K562 (cell line): ENCODE measurements around the gene STIM1. TPM values are rescaled to one million over a fixed set of nuclear protein-coding genes. Genes with fewer than 3 reads are reported as not detected.

Source experiments
- ATAC-seq: fragments of 200-7000 bp; cut with Tn5 transposase; 3 replicates; pipeline ENCODE4 v1.9.1; 2020; ENCODE audit warnings: moderate library complexity
- BruUV-seq: library from RNA; stranded (reverse); fragments of 400-500 nt; replicated peaks from 2 replicates; lab custom pipeline; 2021; lab: Mats Ljungman, UMichigan
- CTCF ChIA-PET: fragments of 300-600 bp; formaldehyde crosslinking; extraction: SDS; loops from one replicate; lab custom pipeline; 2021; ENCODE audit warnings: low intra/inter-chr PET ratio; lab: Yijun Ruan, JAX
- POLR2A ChIA-PET: fragments of 300-600, 350-650 bp; sonication (Branson Sonifier 250); formaldehyde crosslinking; extraction: SDS; loops from one replicate; lab custom pipeline; 2021; ENCODE audit warnings: antibody characterized with exemption, inconsistent platforms; lab: Yijun Ruan, JAX
- DNase-seq, 4 experiments: peaks; one replicate each; pipeline versions ENCODE4 v3.0.0 to v3.0.0-alpha.2; 2011 to 2018; ENCODE audit warnings: low spot score in 3 of 4, mixed read lengths in 3 of 4; ENCODE audit errors: extremely low read depth in 1 of 4
- FAIRE-seq: peaks from 2 replicates; lab custom pipeline; 2011; peaks lifted over from hg19 to GRCh38; lab: Jason Lieb, UNC
- H2AFZ ChIP-seq: 2 replicates; pipeline ENCODE4 v1.6.0; 2011; ENCODE audit warnings: low read depth, low read length, control low read depth, inconsistent platforms
- H3K27ac ChIP-seq: fragments of 200-600 bp; 3 replicates; pipeline ENCODE4 v1.8.0; 2011; ENCODE audit warnings: low read depth, mild to moderate bottlenecking, control low read depth, inconsistent platforms, low read length, moderate library complexity, mixed read lengths; ENCODE audit errors: extremely low read depth
- H3K27me3 ChIP-seq, 2 experiments: fragments of 300-600 bp in 1 of 2; 2 replicates in 1 of 2; 3 replicates in 1 of 2; pipeline versions ENCODE4 v1.6.0 to v1.8.0; 2011; ENCODE audit warnings: inconsistent platforms in 2 of 2, low read length in 2 of 2, mild to moderate bottlenecking in 1 of 2, mixed read lengths in 1 of 2, moderate library complexity in 1 of 2; ENCODE audit not compliant: control insufficient read depth in 2 of 2, insufficient read depth in 2 of 2
- H3K36me3 ChIP-seq: fragments of 300-600 bp; 3 replicates; pipeline ENCODE4 v1.8.0; 2011; ENCODE audit warnings: mild to moderate bottlenecking, low read length, inconsistent platforms; ENCODE audit not compliant: control insufficient read depth, insufficient read depth
- H3K4me1 ChIP-seq, 2 experiments: fragments of 200-600 bp in 1 of 2; replicated peaks in 1 of 2; 2 replicates in 1 of 2; 3 replicates in 1 of 2; pipeline versions ENCODE4 v1.5.1 to v1.8.0; 2011; ENCODE audit warnings: inconsistent platforms in 2 of 2, low read length in 2 of 2, mild to moderate bottlenecking in 1 of 2, mixed read lengths in 1 of 2, moderate library complexity in 1 of 2; ENCODE audit not compliant: control insufficient read depth in 2 of 2, insufficient read depth in 2 of 2
- H3K4me2 ChIP-seq: 2 replicates; pipeline ENCODE4 v1.6.1; 2011; ENCODE audit warnings: low read length, control low read depth, inconsistent platforms, mixed read lengths; ENCODE audit not compliant: insufficient read depth
- H3K4me3 ChIP-seq: fragments of 200-600 bp; sonication (generic), shearing (Covaris generic); 2 replicates; pipeline ENCODE4 v1.5.1; 2016; ENCODE audit warnings: control low read depth, inconsistent platforms
- H3K79me2 ChIP-seq: fragments of 200-600 bp; 3 replicates; pipeline ENCODE4 v1.8.0; 2011; ENCODE audit warnings: low read length, inconsistent platforms; ENCODE audit not compliant: control insufficient read depth, insufficient read depth
- H3K9ac ChIP-seq, 2 experiments: 2 replicates each; pipeline versions ENCODE4 v1.6.0 to v1.6.1; 2011; ENCODE audit warnings: low read depth in 2 of 2, low read length in 2 of 2, control low read depth in 1 of 2, inconsistent platforms in 1 of 2, mild to moderate bottlenecking in 1 of 2, mixed read lengths in 1 of 2; ENCODE audit not compliant: insufficient read depth in 1 of 2
- H3K9me1 ChIP-seq: one replicate; pipeline ENCODE4 v1.6.0; 2011; ENCODE audit warnings: inconsistent platforms, mild to moderate bottlenecking, low read length, moderate library complexity; ENCODE audit not compliant: control insufficient read depth, insufficient read depth
- H3K9me3 ChIP-seq: replicated peaks from 2 replicates; pipeline ENCODE4 v1.5.1; 2011; ENCODE audit warnings: low read depth, low read length, inconsistent platforms; ENCODE audit not compliant: control insufficient read depth, insufficient read depth
- H4K20me1 ChIP-seq: replicated peaks from 2 replicates; pipeline ENCODE4 v1.6.1; 2011; ENCODE audit warnings: low read length, inconsistent platforms, mixed read lengths; ENCODE audit not compliant: control insufficient read depth, insufficient read depth
- CCAR2 ChIP-seq: fragments of 200-400 bp; formaldehyde crosslinking; IDR thresholded peaks from 2 replicates; pipeline ENCODE4 v1.6.1; 2017; ENCODE audit warnings: mild to moderate bottlenecking, low read depth, low read length
- FOXJ2 ChIP-seq: fragments of 200-800 bp; sonication (Bioruptor generic); IDR thresholded peaks from 2 replicates; pipeline ENCODE4 v1.6.1; 2016; ENCODE audit warnings: missing genetic modification characterization, missing compliant biosample characterization
- FOXJ3 ChIP-seq: sonication (generic); formaldehyde crosslinking; IDR thresholded peaks from 2 replicates; pipeline ENCODE4 v1.4.0; 2020; ENCODE audit warnings: mild to moderate bottlenecking, missing genetic modification reagents
- HDAC2 ChIP-seq: fragments of 450-650 bp; IDR thresholded peaks from 2 replicates; pipeline ENCODE4 v1.6.1; 2016; ENCODE audit warnings: mild to moderate bottlenecking
- HDGF ChIP-seq: fragments of 450-650 bp; IDR thresholded peaks from 2 replicates; pipeline ENCODE4 v1.6.1; 2016
- NCOA1 ChIP-seq: fragments of 450-650 bp; IDR thresholded peaks from 2 replicates; pipeline ENCODE4 v1.6.1; 2016; ENCODE audit warnings: low read depth
- THAP7 ChIP-seq: fragments of 250-450 bp; sonication (Bioruptor Pico); IDR thresholded peaks from 2 replicates; pipeline ENCODE4 v1.5.0; 2021
- ZBTB12 ChIP-seq: fragments of 250-450 bp; sonication (Bioruptor Pico); IDR thresholded peaks from 2 replicates; pipeline ENCODE4 v1.4.0; 2020
- WGBS: fragments of 100-300 bp; shearing (Covaris generic); methylation state at CpG from one replicate; pipeline ENCODE4 v1.1.6; 2016; ENCODE audit warnings: low coverage, mixed read lengths; ENCODE audit not compliant: insufficient coverage; ENCODE audit errors: missing lambda C conversion rate; 5-methylcytosine and 5-hydroxymethylcytosine counted together
- in situ Hi-C: fragments of 300-500 bp; cut with MboI; formaldehyde crosslinking; loops from 4 replicates; pipeline ENCODE4 v1.15.0; 2018; ENCODE audit warnings: inconsistent platforms, mixed read lengths
- intact Hi-C: fragments of 100-400 bp; cut with micrococcal nuclease; formaldehyde crosslinking; loops from 2 replicates; pipeline ENCODE4 v1.14.2; 2022
- polyA plus RNA-seq, 8 experiments: library from polyadenylated mRNA; depleted of rRNA in 4 of 8; stranded (reverse) in 5 of 8; unstranded in 3 of 8; fragments of >200 nt; fragmentation: Nextera tagmentation in 2 of 8; fragmentation: Illumina TruSeq in 1 of 8; extraction: Ambion mirVana in 2 of 8; extraction: Trizol in 1 of 8; gene quantifications; 2 replicates each; pipeline versions ENCODE4 v1.2.1 to v1.2.3, GENCODE V29; 2011 to 2014; ENCODE audit warnings: inconsistent platforms in 1 of 8, missing spikeins in 1 of 8
- total RNA-seq, 7 experiments: library from RNA; depleted of rRNA in 6 of 7; stranded (reverse); fragments of >200 nt in 6 of 7; fragmentation: Illumina TruSeq in 2 of 7; extraction: Trizol in 2 of 7; gene quantifications; 2 replicates each; pipeline versions ENCODE4 v1.2.1 to v1.2.3, GENCODE V29; 2011 to 2021; ENCODE audit warnings: low replicate concordance in 1 of 7

The STIM1 gene
- total and polyA plus RNA-seq, 9 of the 15 experiments (the other 6 are each of a cell fraction or from before 2014, with no cell fraction given) = 7.7 to 50.5 (median 22.5) TPM

GRCh38 chr11:4090258-4090657, 234.8 kb downstream of the STIM1 start:
- Histone ChIP-seq H3K4me1 (peaks cover 15 to 17% of the 10 kb centered on the region in 2 experiments; a peak in 4 of 5 replicates), H3K9ac (no peak overlapping the region), H3K9me3 (no peaks in the 10 kb centered on the region), H3K4me2 (no peak overlapping the region), H3K36me3 (peaks cover 32% of the 10 kb centered on the region), H3K79me2 (peaks cover 13% of the 10 kb centered on the region), H3K27me3 (no peaks in the 10 kb centered on the region), H3K27ac (no peak overlapping the region), H3K9me1 (no peaks in the 10 kb centered on the region), H4K20me1 (peaks cover 2% of the 10 kb centered on the region; the same call in 1 of the 2 replicates), H2AFZ (no peak overlapping the region), H3K4me3 (no peak overlapping the region)
- ChIA-PET POLR2A (interaction anchor here (1.3 kb wide), 1 partner anchor 10 kb away, joined by 3 read pairs; no protein-coding TSS in a partner anchor), CTCF (no interaction called here)
- ATAC-seq = no peak
- intact Hi-C loops = no loop called here
- WGBS = 52% methylated on average over 2 of the region's 2 CpGs
- FAIRE-seq = no peak
- in situ Hi-C loops = loop anchor here (25.0 kb wide), 1 partner anchor 603 kb away; no protein-coding TSS in a partner anchor
- no peak for DNase-seq
- BruUV-seq = no TSS peak
- TF ChIP-seq FOXJ3 (CRISPR knock-in tag) (no peak), HDGF (no peak), ZBTB12 (CRISPR knock-in tag) (no peak), CCAR2 (no peak), THAP7 (CRISPR knock-in tag) (no peak), NCOA1 (no peak), HDAC2 (no peak), FOXJ2 (tag) (no peak)
